ENCODE measurements around the gene YY1AP1. TPM values are rescaled to one million over a fixed set of nuclear protein-coding genes. Genes with fewer than 3 reads are reported as not detected.
"Not testable (repeated sequence)": the region's sequence is repeated elsewhere in the genome, so short reads cannot be mapped to it uniquely, and the experiment has no call there.

YY1AP1 gene
- polyA plus RNA-seq, 1 of the 3 experiments (the other 2 are of a cell fraction): 45.0 TPM

- 93% methylated on average over 11 of the region's 11 CpGs for WGBS (ENCODE audit: low lambda C conversion rate)
- Histone ChIP-seq H3K9me2 (no peaks in the 10 kb centered on the region), H3K4me3 (ENCODE audit: low read depth in 2 of 2, low read length in 1 of 2) (no peak overlapping the region), H3K36me3 (replicated peaks in 1 of 2; ENCODE audit: control insufficient read depth in 1 of 2, insufficient read depth in 2 of 2, low read length in 1 of 2) (no peaks in the 10 kb centered on the region), H3F3A (replicated peaks; ENCODE audit: insufficient read depth) (no peaks in the 10 kb centered on the region), H3K9me3 (no peaks in the 10 kb centered on the region), H3K4me2 (no peak overlapping the region), H3K4me1 (ENCODE audit: control insufficient read depth in 1 of 2, insufficient read depth in 2 of 2, low read depth in 1 of 2, low read length in 1 of 2) (no peaks in the 10 kb centered on the region), H3K27me3 (ENCODE audit: insufficient read depth) (no peaks in the 10 kb centered on the region), H4K20me1 (ENCODE audit: insufficient read depth) (no peaks in the 10 kb centered on the region), H3K27ac (ENCODE audit: low read depth in 2 of 2, low read length in 1 of 2) (no peak overlapping the region), H3K79me2 (ENCODE audit: insufficient read depth) (no peaks in the 10 kb centered on the region), H3K9ac (no peak overlapping the region), H2AFZ (ENCODE audit: low read depth) (no peak overlapping the region)
- CTCF ChIA-PET: no interaction called here
- DNase-seq: no peak
- POLR2A ChIA-PET: no interaction called here
- no peak for TF ChIP-seq IRF3 (IDR thresholded peaks at IDR 0.05; ENCODE audit: low read depth, low read length)
- no peak for TF ChIP-seq EP300 (IDR thresholded peaks at IDR 0.05; ENCODE audit: borderline replicate concordance in 1 of 2, low read depth in 1 of 2, low read length in 1 of 2)
- no peak for TF ChIP-seq RXRA (IDR thresholded peaks at IDR 0.05; ENCODE audit: borderline replicate concordance, low read depth)
- no peak for TF ChIP-seq YY1 (IDR thresholded peaks at IDR 0.05; ENCODE audit: low read depth)
- no peak for TF ChIP-seq FOSL2 (IDR thresholded peaks at IDR 0.05; ENCODE audit: borderline replicate concordance, low read depth)
- no peak for TF ChIP-seq USF1 (IDR thresholded peaks at IDR 0.05; ENCODE audit: borderline replicate concordance, low read depth)
- no peak for TF ChIP-seq ELF1 (IDR thresholded peaks at IDR 0.05)
- no peak for TF ChIP-seq ZBTB33 (IDR thresholded peaks at IDR 0.05; ENCODE audit: borderline replicate concordance, low read depth)
- TF ChIP-seq FOXM1 (IDR thresholded peaks at IDR 0.05; ENCODE audit: low read depth): no peak
- no peak for TF ChIP-seq FOXJ3 (CRISPR knock-in tag; IDR thresholded peaks at IDR 0.05)
- TF ChIP-seq NRF1 (IDR thresholded peaks at IDR 0.05; ENCODE audit: low read depth, low read length): no peak
- TF ChIP-seq RCOR1 (IDR thresholded peaks at IDR 0.05; ENCODE audit: low read length): no peak
- TF ChIP-seq SMC3 (IDR thresholded peaks at IDR 0.05; ENCODE audit: low read depth, low read length): no peak
- TF ChIP-seq JUND (IDR thresholded peaks at IDR 0.05): no peak
- no peak for TF ChIP-seq GATA2 (CRISPR knock-in tag; IDR thresholded peaks at IDR 0.05)
- TF ChIP-seq TCF12 (IDR thresholded peaks at IDR 0.05): no peak
- TF ChIP-seq RFX5 (IDR thresholded peaks at IDR 0.05; ENCODE audit: low read length): no peak
Measured at GRCh38 chr1:155636397-155637153, 52.0 kb downstream of the YY1AP1 start.

GRCh38 chr1:155626428-155626827 is 62.1 kb downstream of the YY1AP1 start:
- H3K9me3 ChIP-seq; H3K36me3 ChIP-seq (replicated peaks in 1 of 2; ENCODE audit: control insufficient read depth in 1 of 2, insufficient read depth in 2 of 2, low read length in 1 of 2); H3K4me2 ChIP-seq; H3K27me3 ChIP-seq (ENCODE audit: insufficient read depth); H3F3A ChIP-seq (replicated peaks; ENCODE audit: insufficient read depth); CTCF ChIA-PET; H3K27ac ChIP-seq (ENCODE audit: low read depth in 2 of 2, low read length in 1 of 2); H2AFZ ChIP-seq (ENCODE audit: low read depth); H3K9me2 ChIP-seq; DNase-seq; H3K9ac ChIP-seq; H3K4me3 ChIP-seq (ENCODE audit: low read depth in 2 of 2, low read length in 1 of 2); POLR2A ChIA-PET; H3K79me2 ChIP-seq (ENCODE audit: insufficient read depth); H3K4me1 ChIP-seq (ENCODE audit: control insufficient read depth in 1 of 2, insufficient read depth in 2 of 2, low read depth in 1 of 2, low read length in 1 of 2); H4K20me1 ChIP-seq (ENCODE audit: insufficient read depth): not testable (repeated sequence)
- WGBS (ENCODE audit: low lambda C conversion rate): 82% methylated on average over 4 of the region's 7 CpGs

Measured in SK-N-SH (cell line).